Neural cell (in vitro differentiated cells): Measurements from ENCODE around the gene SUCO.

Source experiments
- CTCF ChIP-seq: fragments of 450-650 bp; IDR thresholded peaks from 2 replicates; pipeline ENCODE4 v1.5.1; 2014; ENCODE audit warnings: antibody characterized with exemption, mild to moderate bottlenecking, moderate library complexity; ENCODE audit not compliant: poor library complexity, severe bottlenecking
- EP300 ChIP-seq: fragments of 450-650 bp; conservative IDR thresholded peaks from 2 replicates; pipeline ENCODE4 v1.6.1; 2014; ENCODE audit warnings: antibody characterized with exemption, mild to moderate bottlenecking, moderate library complexity; ENCODE audit not compliant: poor library complexity, severe bottlenecking
- MXI1 ChIP-seq: fragments of 450-650 bp; conservative IDR thresholded peaks from 2 replicates; pipeline ENCODE4 v1.6.1; 2014; ENCODE audit warnings: antibody characterized with exemption, mild to moderate bottlenecking; ENCODE audit not compliant: poor library complexity, severe bottlenecking
- POLR2AphosphoS5 ChIP-seq: IDR thresholded peaks from 2 replicates; pipeline ENCODE4 v1.6.1; 2012

GRCh38 chr1:172609528-172609927, 76.6 kb downstream of the SUCO start:
- TF ChIP-seq CTCF (peak; percentile 24), POLR2AphosphoS5 (no peak), MXI1 (no peak), EP300 (no peak)
